ENCODE data around the gene SUPV3L1. TPM values are rescaled to one million over a fixed set of nuclear protein-coding genes. Genes with fewer than 3 reads are reported as not detected.

The SUPV3L1 gene
- polyA plus RNA-seq, 1 donor from 2014 or later = 33.3 TPM

- Histone ChIP-seq H3K27ac (ENCODE audit: low read length) (no peak overlapping the region), H3K27me3 (ENCODE audit: insufficient read depth, low read depth, low read length) (no peaks in the 10 kb centered on the region), H2AFZ (ENCODE audit: low read depth, low read length) (no peak overlapping the region), H3K4me2 (ENCODE audit: low read length) (no peak overlapping the region), H3K79me2 (replicated peaks; ENCODE audit: insufficient read depth, low read length) (no peaks in the 10 kb centered on the region), H3K36me3 (ENCODE audit: insufficient read depth, low read length) (no peaks in the 10 kb centered on the region), H3K9me2 (ENCODE audit: insufficient read depth, low read length) (no peaks in the 10 kb centered on the region), H4K20me1 (ENCODE audit: insufficient read depth) (no peaks in the 10 kb centered on the region), H3F3A (ENCODE audit: insufficient read depth, low read length, poor library complexity, severe bottlenecking) (no peaks in the 10 kb centered on the region), H3K4me3 (ENCODE audit: low read length) (no peak overlapping the region), H3K9me3 (ENCODE audit: low read length) (no peaks in the 10 kb centered on the region), H3K9ac (ENCODE audit: low read length) (no peak overlapping the region)
- no peak for TF ChIP-seq EP300 (conservative IDR thresholded peaks at IDR 0.05; ENCODE audit: poor library complexity, severe bottlenecking)
- no peak for TF ChIP-seq RAD21 (conservative IDR thresholded peaks at IDR 0.05)
- TF ChIP-seq TAF1 (IDR thresholded peaks at IDR 0.05; ENCODE audit: low read depth) = no peak
- TF ChIP-seq REST (IDR thresholded peaks at IDR 0.05; ENCODE audit: borderline replicate concordance) = no peak
- no peak for TF ChIP-seq SMC3 (conservative IDR thresholded peaks at IDR 0.05; ENCODE audit: poor library complexity)
- no peak for TF ChIP-seq EZH2 (IDR thresholded peaks at IDR 0.05; ENCODE audit: borderline replicate concordance, insufficient read depth, low read length, poor library complexity, severe bottlenecking)
- TF ChIP-seq MXI1 (conservative IDR thresholded peaks at IDR 0.05; ENCODE audit: poor library complexity, severe bottlenecking) = no peak
- no peak for TF ChIP-seq POLR2AphosphoS5 (IDR thresholded peaks at IDR 0.05)
- TF ChIP-seq CTCF (IDR thresholded peaks at IDR 0.05; ENCODE audit: poor library complexity, severe bottlenecking) = no peak
These were observed 52.2 kb downstream of the SUPV3L1 start for GRCh38 chr10:69232252-69232651.

GRCh38 chr10:69232736-69233480, 52.9 kb downstream of the SUPV3L1 start:
- Histone ChIP-seq H3F3A (ENCODE audit: insufficient read depth, low read length, poor library complexity, severe bottlenecking) (no peaks in the 10 kb centered on the region), H4K20me1 (ENCODE audit: insufficient read depth) (no peaks in the 10 kb centered on the region), H3K36me3 (ENCODE audit: insufficient read depth, low read length) (no peaks in the 10 kb centered on the region), H3K9me2 (ENCODE audit: insufficient read depth, low read length) (no peaks in the 10 kb centered on the region), H3K9me3 (ENCODE audit: low read length) (no peaks in the 10 kb centered on the region), H3K27ac (ENCODE audit: low read length) (no peak overlapping the region), H3K4me2 (ENCODE audit: low read length) (no peak overlapping the region), H3K4me3 (ENCODE audit: low read length) (no peak overlapping the region), H3K9ac (ENCODE audit: low read length) (no peak overlapping the region), H2AFZ (ENCODE audit: low read depth, low read length) (no peak overlapping the region), H3K79me2 (replicated peaks; ENCODE audit: insufficient read depth, low read length) (no peaks in the 10 kb centered on the region), H3K27me3 (ENCODE audit: insufficient read depth, low read depth, low read length) (no peaks in the 10 kb centered on the region)
- no peak for TF ChIP-seq SMC3 (conservative IDR thresholded peaks at IDR 0.05; ENCODE audit: poor library complexity)
- TF ChIP-seq REST (IDR thresholded peaks at IDR 0.05; ENCODE audit: borderline replicate concordance) = no peak
- no peak for TF ChIP-seq EZH2 (IDR thresholded peaks at IDR 0.05; ENCODE audit: borderline replicate concordance, insufficient read depth, low read length, poor library complexity, severe bottlenecking)
- no peak for TF ChIP-seq EP300 (conservative IDR thresholded peaks at IDR 0.05; ENCODE audit: poor library complexity, severe bottlenecking)
- no peak for TF ChIP-seq MXI1 (conservative IDR thresholded peaks at IDR 0.05; ENCODE audit: poor library complexity, severe bottlenecking)
- no peak for TF ChIP-seq TAF1 (IDR thresholded peaks at IDR 0.05; ENCODE audit: low read depth)
- TF ChIP-seq CTCF (IDR thresholded peaks at IDR 0.05; ENCODE audit: poor library complexity, severe bottlenecking) = no peak
- no peak for TF ChIP-seq POLR2AphosphoS5 (IDR thresholded peaks at IDR 0.05)
- no peak for TF ChIP-seq RAD21 (conservative IDR thresholded peaks at IDR 0.05)
